BE2C (cell line): ENCODE data around the gene KRTAP9-4.

Source experiments
- DNase-seq: peaks from one replicate; pipeline ENCODE4 v3.0.0-alpha.2; 2020
- H3K27me3 ChIP-seq: fragments of 250-450 bp; sonication (Bioruptor Pico); 2 replicates; pipeline ENCODE4 v1.5.1; 2020; ENCODE audit warnings: mild to moderate bottlenecking
- H3K36me3 ChIP-seq: fragments of 250-450 bp; sonication (Bioruptor Pico); 2 replicates; pipeline ENCODE4 v1.5.1; 2020; ENCODE audit warnings: mild to moderate bottlenecking
- H3K4me1 ChIP-seq: fragments of 250-450 bp; sonication (Bioruptor Pico); 2 replicates; pipeline ENCODE4 v1.5.1; 2020
- H3K4me3 ChIP-seq: 2 replicates; pipeline ENCODE4 v1.5.1; 2011; ENCODE audit warnings: low read depth, low read length
- H3K9me3 ChIP-seq: fragments of 250-450 bp; sonication (Bioruptor Pico); 2 replicates; pipeline ENCODE4 v1.5.1; 2020
- CTCF ChIP-seq: IDR thresholded peaks from 2 replicates; pipeline ENCODE4 v1.5.1; 2012; ENCODE audit warnings: mild to moderate bottlenecking, low read depth, low read length

The KRTAP9-4 gene

GRCh38 chr17:41294016-41294415 is 44.5 kb downstream of the KRTAP9-4 start:
- Histone ChIP-seq H3K27me3 (peaks cover 60% of the 10 kb centered on the region), H3K9me3 (no peaks in the 10 kb centered on the region), H3K36me3 (no peaks in the 10 kb centered on the region), H3K4me1 (no peaks in the 10 kb centered on the region), H3K4me3 (no peak overlapping the region)
- no peak for TF ChIP-seq CTCF
- no peak for DNase-seq

GRCh38 chr17:41296846-41297245 is 47.4 kb downstream of the KRTAP9-4 start:
- Histone ChIP-seq H3K36me3 (no peaks in the 10 kb centered on the region), H3K4me3 (no peak overlapping the region), H3K9me3 (no peaks in the 10 kb centered on the region), H3K27me3 (peaks cover 43% of the 10 kb centered on the region), H3K4me1 (no peaks in the 10 kb centered on the region)
- DNase-seq = no peak
- no peak for TF ChIP-seq CTCF

- no peak overlapping the region for H3K4me3 ChIP-seq
- DNase-seq = no peak
- no peaks in the 10 kb centered on the region for H3K4me1 ChIP-seq
- TF ChIP-seq CTCF = no peak
- no peaks in the 10 kb centered on the region for H3K36me3 ChIP-seq
- H3K27me3 ChIP-seq = peaks cover 37% of the 10 kb centered on the region
- H3K9me3 ChIP-seq = no peaks in the 10 kb centered on the region
Measured at GRCh38 chr17:41298458-41299135, 49.1 kb downstream of the KRTAP9-4 start.
